GM12892 (cell line): Measurements from ENCODE around the gene ZNF644.

Experiments
- POLR2A ChIP-seq: IDR thresholded peaks from 2 replicates; pipeline ENCODE4 v1.6.1; 2011; ENCODE audit warnings: low read depth, low read length, control low read depth
- POLR2AphosphoS5 ChIP-seq: IDR thresholded peaks from 2 replicates; pipeline ENCODE4 v1.6.1; 2011; ENCODE audit warnings: low read depth, low read length, control low read depth
- TAF1 ChIP-seq: IDR thresholded peaks from 2 replicates; pipeline ENCODE4 v1.6.1; 2011; ENCODE audit warnings: low read depth, mild to moderate bottlenecking, control low read depth, low read length, borderline replicate concordance

DNA sequence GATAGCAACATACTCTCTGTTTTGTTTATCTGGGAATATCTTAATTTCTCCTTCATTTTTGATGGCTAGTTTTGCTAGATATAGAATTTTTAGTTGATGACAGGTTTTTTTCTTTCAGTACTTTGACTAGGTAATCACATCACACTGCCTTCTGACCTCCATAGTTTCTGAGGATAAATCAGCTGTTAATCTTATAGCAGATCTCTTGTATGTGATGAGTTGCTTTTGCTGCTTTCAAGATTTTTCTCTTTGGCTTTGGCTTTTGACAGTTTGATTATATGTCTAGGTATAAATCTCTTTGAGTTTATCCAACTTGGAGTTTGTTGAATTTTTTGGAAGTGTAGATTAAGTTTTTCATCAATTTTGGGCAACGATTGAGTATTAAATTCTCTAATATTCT, 142.6 kb downstream of the ZNF644 start:
- TF ChIP-seq POLR2A = no peak
- no peak for TF ChIP-seq POLR2AphosphoS5
- TF ChIP-seq TAF1 = no peak
